NCI-H2029 (cell line): Measurements from ENCODE around the gene TACR2.
"Not testable (repeated sequence)": the region's sequence is repeated elsewhere in the genome, so short reads cannot be mapped to it uniquely, and the experiment has no call there.

ENCODE experiments used
- DNase-seq: peaks from one replicate; lab custom pipeline; 2025; lab: John Stamatoyannopoulos, UW

TACR2 gene

GRCh38 chr10:69450395-69450794 lies 33.7 kb upstream of the TACR2 start:
- not testable (repeated sequence) for DNase-seq

- DNase-seq: peak; percentile 58
These were observed 33.1 kb upstream of the TACR2 start for GRCh38 chr10:69449841-69450240.

DNA sequence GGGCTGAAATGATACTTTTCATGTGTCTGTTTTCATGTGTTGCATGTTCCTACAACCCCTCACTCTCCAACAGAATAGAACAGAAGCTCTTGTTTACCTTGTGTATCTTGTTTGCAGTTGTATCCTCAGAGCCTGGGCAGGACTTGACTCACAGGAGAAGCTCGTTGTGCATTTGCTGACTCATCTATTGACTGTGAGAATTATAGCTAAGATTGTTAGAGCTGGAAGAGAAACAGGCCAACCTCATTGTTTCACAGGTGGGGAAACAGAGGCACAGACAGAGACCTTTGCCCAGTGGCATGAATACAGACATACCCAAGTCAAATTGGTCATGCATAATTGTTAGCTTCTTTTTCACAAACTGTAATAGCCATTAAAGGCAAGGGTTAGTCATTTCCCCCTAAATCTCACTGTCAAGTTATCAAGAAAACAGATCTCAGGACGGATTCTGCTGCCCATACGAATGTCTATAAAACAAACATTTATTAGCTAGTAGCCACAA lies 30.0 kb upstream of the TACR2 start:
- DNase-seq: no peak

DNA sequence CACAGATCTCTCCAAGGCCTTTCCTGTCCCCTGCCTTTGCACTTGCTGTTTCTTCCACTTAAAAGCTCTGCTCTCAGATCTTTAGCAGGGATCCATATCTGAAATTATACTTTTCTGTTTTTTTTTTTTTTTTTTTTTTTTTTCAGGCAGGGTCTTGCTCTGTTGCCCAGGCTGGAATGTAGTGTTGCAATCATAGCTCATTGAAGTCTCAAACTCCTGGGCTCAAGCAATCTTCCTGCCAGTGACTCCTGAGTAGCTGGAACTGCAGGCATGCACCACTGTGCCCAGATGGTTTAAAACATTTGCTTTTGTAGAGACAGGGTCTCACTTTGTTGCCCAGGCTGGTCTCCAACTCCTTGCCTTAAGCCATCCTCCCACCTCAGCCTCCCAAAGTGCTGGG lies 29.5 kb upstream of the TACR2 start:
- DNase-seq: no peak

- DNase-seq: no peak
These were observed 28.3 kb upstream of the TACR2 start for GRCh38 chr10:69445041-69445440.

GRCh38 chr10:69443354-69443753 lies 26.6 kb upstream of the TACR2 start:
- no peak for DNase-seq

GRCh38 chr10:69439813-69440506 lies 23.2 kb upstream of the TACR2 start:
- DNase-seq: peak; percentile 55

DNA sequence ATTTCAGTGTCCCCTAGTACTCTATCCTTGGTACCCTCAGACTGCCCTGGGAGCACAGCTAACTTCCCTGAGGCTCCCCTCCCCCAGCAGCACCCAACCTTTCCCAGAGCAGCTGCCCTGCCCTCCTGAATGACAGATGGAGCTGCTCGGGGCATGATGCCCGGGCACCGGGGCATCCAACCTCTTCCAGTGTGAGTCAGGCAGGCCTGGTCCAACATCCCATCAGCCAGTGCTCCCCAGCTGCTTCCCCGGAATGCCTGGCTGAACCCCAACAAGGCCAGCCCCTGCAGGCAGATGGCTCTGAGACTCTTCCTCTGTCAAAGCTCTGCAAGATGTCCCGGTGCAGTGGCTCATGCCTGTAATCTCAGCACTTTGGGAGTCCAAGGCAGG lies 22.6 kb upstream of the TACR2 start:
- DNase-seq: no peak

- DNase-seq: no peak
These were observed 22.0 kb upstream of the TACR2 start for GRCh38 chr10:69438536-69439349.

- DNase-seq: no peak
These were observed 20.9 kb upstream of the TACR2 start for GRCh38 chr10:69437321-69438259.

GRCh38 chr10:69435966-69436520 lies 19.3 kb upstream of the TACR2 start:
- no peak for DNase-seq

DNA sequence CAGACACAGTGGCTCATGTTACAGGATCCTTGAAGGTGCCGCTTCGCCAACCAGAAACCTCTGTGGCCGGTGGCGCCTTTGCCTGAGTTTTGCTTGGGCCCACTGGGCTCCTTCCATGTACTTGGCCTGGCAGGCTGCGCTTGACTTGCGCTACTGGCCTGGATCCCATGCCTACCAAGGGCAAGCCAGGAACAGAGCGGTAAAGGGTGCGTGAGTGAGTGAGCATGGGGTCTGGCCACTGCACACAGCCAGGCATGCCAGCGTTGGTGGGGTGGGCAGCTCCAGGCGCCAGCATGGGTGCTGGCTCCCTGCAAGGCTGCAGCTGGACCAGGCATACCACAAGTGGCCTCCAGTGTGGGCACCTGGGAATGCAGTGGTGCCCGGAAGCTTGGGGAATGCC lies 18.2 kb upstream of the TACR2 start:
- DNase-seq: no peak

DNA sequence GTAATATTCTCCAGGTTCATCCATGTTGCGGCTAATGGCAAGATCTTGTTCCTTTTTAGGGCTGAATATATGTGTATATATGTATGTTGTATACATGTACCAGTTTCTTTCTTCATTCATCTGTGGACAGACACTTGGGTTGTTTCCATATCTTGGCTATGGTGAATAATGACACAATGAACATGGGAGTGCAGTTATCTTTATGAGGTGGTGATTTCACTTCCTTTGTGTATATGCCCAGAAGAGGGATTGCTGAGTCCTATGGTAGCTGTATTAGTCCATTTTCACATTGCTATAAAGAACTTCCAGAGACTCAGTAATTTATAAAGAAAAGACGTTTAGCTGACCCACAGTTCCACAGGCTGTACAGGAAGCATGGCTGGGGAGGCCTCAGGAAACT lies 17.5 kb upstream of the TACR2 start:
- DNase-seq: no peak

DNA sequence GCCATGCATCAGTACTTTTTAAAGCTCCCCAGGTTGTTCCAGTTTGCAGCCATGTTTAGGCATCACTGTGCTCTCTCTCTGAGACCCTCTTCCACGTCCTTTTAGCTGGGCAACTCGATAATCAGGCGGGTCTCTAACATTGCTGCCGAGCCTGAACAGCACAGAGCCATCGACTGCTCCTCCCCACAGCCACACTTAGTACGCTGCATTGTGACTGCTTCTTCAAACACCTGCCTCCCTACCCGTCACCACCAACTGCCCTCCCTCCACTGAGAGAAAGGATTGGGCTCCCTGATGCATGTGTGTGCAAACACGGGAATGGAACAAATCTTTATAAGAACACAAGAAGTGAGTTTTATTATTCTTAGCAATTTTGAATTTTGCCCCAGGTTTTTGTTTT lies 11.4 kb upstream of the TACR2 start:
- no peak for DNase-seq

- peak; percentile 32 for DNase-seq
These were observed 9.6 kb upstream of the TACR2 start for GRCh38 chr10:69426376-69426727.

- DNase-seq: peak; percentile 85
These were observed 9.0 kb upstream of the TACR2 start for GRCh38 chr10:69425511-69426298.

DNA sequence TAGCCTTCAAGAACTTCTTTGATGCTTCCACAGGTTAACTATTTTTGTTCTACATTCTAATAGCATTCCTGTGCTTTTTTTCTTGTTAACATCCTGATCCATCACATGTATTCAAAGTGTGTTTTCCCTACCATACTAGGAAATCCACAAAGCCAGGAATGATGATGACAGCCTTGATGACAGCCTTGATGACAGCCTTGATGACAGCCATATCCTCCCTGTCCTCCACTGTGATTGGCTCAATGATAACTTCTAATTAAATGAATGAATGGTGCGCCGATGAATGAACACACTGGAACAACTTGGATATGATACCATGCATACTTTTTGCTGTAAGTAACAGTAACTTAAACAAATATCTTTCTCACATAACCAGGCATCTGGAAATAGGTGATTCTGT lies 8.3 kb upstream of the TACR2 start:
- DNase-seq: no peak

GRCh38 chr10:69422676-69423075 lies 6.0 kb upstream of the TACR2 start:
- DNase-seq: no peak

- DNase-seq: peak; percentile 95
These were observed 5.0 kb upstream of the TACR2 start for GRCh38 chr10:69421611-69422308.

DNA sequence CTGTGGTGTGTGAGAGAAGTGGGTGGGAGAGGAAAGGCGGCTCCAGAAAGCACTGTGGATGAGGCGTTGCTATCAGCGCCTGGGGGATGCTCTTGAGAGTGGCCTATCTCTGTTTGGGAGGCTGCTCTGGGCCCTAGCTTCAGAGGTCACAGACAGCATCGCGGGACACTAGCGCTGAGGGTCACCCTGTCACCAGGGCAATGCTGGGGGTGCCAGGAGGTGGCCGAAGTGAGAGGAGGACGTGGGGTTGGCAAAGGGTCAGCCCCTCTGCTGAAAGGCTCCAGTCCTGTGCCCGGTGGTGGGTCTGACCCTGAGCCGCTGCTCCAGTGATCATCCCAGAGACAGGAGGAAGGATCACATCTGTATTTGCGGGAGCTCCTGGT lies 3.0 kb upstream of the TACR2 start:
- no peak for DNase-seq
